ENCODE results near the gene IL15RA. TPM values are rescaled to one million over a fixed set of nuclear protein-coding genes. Genes with fewer than 3 reads are reported as not detected.

IL15RA gene
- polyA plus RNA-seq, 4 donors: 2.5 to 32.1 (median 12.1) TPM

DNA sequence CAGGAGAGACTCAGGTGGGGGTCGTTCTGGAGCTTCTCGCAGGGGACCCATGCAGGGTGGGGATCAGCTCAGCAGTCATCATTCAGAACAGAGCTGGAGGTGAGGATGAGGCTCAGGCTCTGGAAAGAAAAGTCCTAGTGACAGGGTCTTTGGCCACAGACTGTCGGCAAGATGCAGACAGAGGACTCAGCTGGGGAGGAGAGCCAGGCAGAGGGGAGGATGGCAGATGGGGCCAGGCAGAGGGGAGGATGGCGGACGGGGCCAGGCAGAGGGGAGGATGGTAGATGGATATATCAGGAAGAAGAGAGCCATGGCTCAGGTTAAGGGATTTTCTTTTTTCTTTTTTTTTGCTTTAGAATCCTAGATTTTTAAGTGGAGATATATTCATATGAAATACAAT lies 7.7 kb upstream of the IL15RA start:
- Histone ChIP-seq H3K27ac (ENCODE audit: low read depth in 1 of 3, low read length in 2 of 3) (no peak overlapping the region), H3K36me3 (ENCODE audit: control insufficient read depth in 3 of 3, insufficient read depth in 2 of 3, low read depth in 1 of 3, low read length in 3 of 3) (no peaks in the 10 kb centered on the region), H3K27me3 (ENCODE audit: control insufficient read depth in 3 of 3, insufficient read depth in 3 of 3, low read length in 3 of 3) (peaks cover 0 to 4% (median 0%) of the 10 kb centered on the region in 3 donors), H3K9me3 (ENCODE audit: control insufficient read depth in 2 of 2, insufficient read depth in 1 of 2, low read depth in 1 of 2, low read length in 1 of 2) (no peaks in the 10 kb centered on the region), H3K4me3 (ENCODE audit: low read depth in 1 of 3, low read length in 3 of 3) (no peak overlapping the region), H3K4me1 (ENCODE audit: control insufficient read depth in 3 of 3, insufficient read depth in 2 of 3, low read depth in 1 of 3, low read length in 2 of 3) (peaks cover 0 to 3% (median 0%) of the 10 kb centered on the region in 3 donors)
- WGBS, 3 donors: 84 to 98% (median 92%) methylated on average over 5 of the region's 5 CpGs
- DNase-seq: no peak
- FAIRE-seq: no peak

DNA sequence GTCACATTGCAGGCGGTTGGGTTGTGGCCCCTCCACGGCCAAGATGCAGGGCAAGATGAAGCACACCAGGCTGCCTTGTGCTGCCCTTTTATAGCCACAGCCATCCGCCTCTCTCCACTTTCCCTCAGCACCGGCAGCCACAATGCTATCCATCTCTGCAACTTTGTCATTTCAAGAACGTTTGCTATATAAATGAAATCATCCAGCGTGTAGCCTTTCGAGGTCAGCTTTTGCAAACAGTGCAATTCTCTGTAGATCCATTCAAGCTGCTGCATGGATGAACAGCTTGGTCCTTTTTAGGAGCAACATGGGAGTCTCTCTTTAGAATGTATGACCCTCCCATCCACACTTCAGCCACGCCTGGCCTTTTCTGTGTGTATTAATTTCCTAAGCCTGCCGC lies 6.4 kb upstream of the IL15RA start:
- H3K4me1 ChIP-seq (ENCODE audit: control insufficient read depth in 3 of 3, insufficient read depth in 2 of 3, low read depth in 1 of 3, low read length in 2 of 3): peaks cover 0 to 3% (median 0%) of the 10 kb centered on the region in 3 donors
- no peak for DNase-seq

DNA sequence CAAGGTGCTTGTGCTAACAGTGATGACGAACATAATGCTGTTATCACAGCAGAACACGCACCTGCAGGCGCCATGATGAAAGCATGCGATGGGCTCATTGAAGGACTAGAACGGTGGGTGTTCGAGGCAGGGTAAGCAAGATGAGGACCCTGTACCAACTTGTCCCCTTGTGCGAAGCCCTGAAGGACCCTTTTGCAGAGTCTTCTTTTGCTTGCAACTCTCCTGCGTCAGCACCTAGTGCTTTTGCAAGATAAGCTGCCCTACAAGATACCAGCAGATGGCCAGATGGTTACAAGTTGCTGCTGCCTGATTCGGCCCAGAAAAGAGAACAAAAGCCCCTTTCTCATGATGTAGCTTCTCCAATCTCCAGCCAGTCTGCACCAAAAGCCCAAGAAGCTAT lies 4.2 kb upstream of the IL15RA start:
- WGBS, 3 donors: 90 to 92% (median 91%) methylated on average over 9 of the region's 9 CpGs
- FAIRE-seq (no peak), DNase-seq (no peak)
- no peaks in the 10 kb centered on the region for H3K4me1 ChIP-seq (ENCODE audit: control insufficient read depth in 3 of 3, insufficient read depth in 2 of 3, low read depth in 1 of 3, low read length in 2 of 3)
- H3K4me3 ChIP-seq (ENCODE audit: low read depth in 1 of 3, low read length in 3 of 3): no peak overlapping the region
- H3K27ac ChIP-seq (ENCODE audit: low read depth in 1 of 3, low read length in 2 of 3): no peak overlapping the region
- H3K9me3 ChIP-seq (ENCODE audit: control insufficient read depth in 2 of 2, insufficient read depth in 1 of 2, low read depth in 1 of 2, low read length in 1 of 2): no peaks in the 10 kb centered on the region
- H3K27me3 ChIP-seq (ENCODE audit: control insufficient read depth in 3 of 3, insufficient read depth in 3 of 3, low read length in 3 of 3): peaks cover 0 to 9% (median 0%) of the 10 kb centered on the region in 3 donors
- H3K36me3 ChIP-seq (ENCODE audit: control insufficient read depth in 3 of 3, insufficient read depth in 2 of 3, low read depth in 1 of 3, low read length in 3 of 3): no peaks in the 10 kb centered on the region

More for the DNA sequence above, 6.4 kb upstream of the IL15RA start:
- FAIRE-seq: no peak
- Histone ChIP-seq H3K4me3 (ENCODE audit: low read depth in 1 of 3, low read length in 3 of 3) (no peak overlapping the region), H3K36me3 (ENCODE audit: control insufficient read depth in 3 of 3, insufficient read depth in 2 of 3, low read depth in 1 of 3, low read length in 3 of 3) (no peaks in the 10 kb centered on the region), H3K27me3 (ENCODE audit: control insufficient read depth in 3 of 3, insufficient read depth in 3 of 3, low read length in 3 of 3) (peaks cover 0 to 5% (median 0%) of the 10 kb centered on the region in 3 donors), H3K9me3 (ENCODE audit: control insufficient read depth in 2 of 2, insufficient read depth in 1 of 2, low read depth in 1 of 2, low read length in 1 of 2) (no peaks in the 10 kb centered on the region), H3K27ac (ENCODE audit: low read depth in 1 of 3, low read length in 2 of 3) (peak overlapping the region in 2 of 3 donors; percentile 13 to 51)
- WGBS, 3 donors: 71 to 86% (median 80%) methylated on average over 9 of the region's 9 CpGs

- FAIRE-seq (no peak), DNase-seq (no peak)
- peaks cover 0 to 9% (median 0%) of the 10 kb centered on the region in 3 donors for H3K4me1 ChIP-seq (ENCODE audit: control insufficient read depth in 3 of 3, insufficient read depth in 2 of 3, low read depth in 1 of 3, low read length in 2 of 3)
- no peaks in the 10 kb centered on the region for H3K36me3 ChIP-seq (ENCODE audit: control insufficient read depth in 3 of 3, insufficient read depth in 2 of 3, low read depth in 1 of 3, low read length in 3 of 3)
- H3K27ac ChIP-seq (ENCODE audit: low read depth in 1 of 3, low read length in 2 of 3): peak overlapping the region; percentile 92 to 99 (median 98)
- H3K27me3 ChIP-seq (ENCODE audit: control insufficient read depth in 3 of 3, insufficient read depth in 3 of 3, low read length in 3 of 3): peaks cover 0 to 7% (median 0%) of the 10 kb centered on the region in 3 donors
- no peaks in the 10 kb centered on the region for H3K9me3 ChIP-seq (ENCODE audit: control insufficient read depth in 2 of 2, insufficient read depth in 1 of 2, low read depth in 1 of 2, low read length in 1 of 2)
- WGBS, 3 donors: 7 to 17% (median 8%) methylated on average over 6 of the region's 6 CpGs
- H3K4me3 ChIP-seq (ENCODE audit: low read depth in 1 of 3, low read length in 3 of 3): peak overlapping the region; percentile 91 to 98 (median 95)
Measured at GRCh38 chr10:5978230-5978489, 817 bp upstream of the IL15RA start.

DNA sequence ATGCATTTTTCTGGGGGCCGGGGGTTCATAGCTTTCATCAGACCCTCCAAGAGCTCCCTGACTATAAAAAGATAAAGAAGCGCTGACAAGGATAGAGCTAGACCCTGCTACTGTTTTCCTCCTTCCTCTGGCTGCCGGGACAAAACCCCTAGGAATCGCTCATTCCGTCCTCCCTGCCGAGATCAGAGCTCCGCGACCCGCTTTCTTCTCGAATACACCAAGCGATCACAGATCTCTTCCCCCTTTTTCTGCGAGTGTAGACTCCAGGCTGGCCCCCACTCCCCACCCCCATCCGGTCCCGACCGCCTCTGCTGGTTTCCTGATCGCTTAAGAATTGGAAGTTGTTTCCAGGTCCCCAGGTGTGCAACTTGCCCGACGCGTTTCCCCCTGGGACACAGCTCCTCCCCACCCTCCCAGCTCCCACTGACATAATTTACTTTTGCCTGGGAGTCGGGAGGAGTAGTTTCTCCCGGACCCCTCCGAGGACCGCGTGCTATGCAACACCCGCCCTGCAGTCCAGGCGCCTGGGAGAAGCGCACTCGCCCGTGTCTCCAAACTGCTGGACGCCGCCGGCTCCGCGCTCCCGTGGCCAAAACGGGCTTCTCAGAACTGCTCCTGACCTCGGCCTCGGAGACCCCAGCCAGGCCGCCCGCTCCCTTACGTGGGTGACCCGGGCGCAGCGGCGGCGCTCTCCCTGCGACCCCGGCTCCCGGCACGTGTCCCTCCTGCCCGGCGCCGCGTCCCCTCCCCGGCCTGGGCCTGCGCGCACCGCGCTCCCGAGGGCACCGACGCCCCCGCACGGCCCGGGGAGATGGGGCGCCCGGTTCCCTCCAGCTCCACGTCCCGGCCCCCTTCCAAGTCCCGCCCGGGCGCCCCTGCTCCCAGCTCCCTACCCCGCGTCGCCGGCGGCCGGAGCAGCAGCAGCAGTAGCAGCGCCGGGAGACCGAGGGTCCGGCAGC lies 552 bp downstream of the IL15RA start:
- FAIRE-seq (no peak), DNase-seq (peak; percentile 54 to 76)
- Histone ChIP-seq H3K36me3 (ENCODE audit: control insufficient read depth in 3 of 3, insufficient read depth in 2 of 3, low read depth in 1 of 3, low read length in 3 of 3) (no peaks in the 10 kb centered on the region), H3K27ac (ENCODE audit: low read depth in 1 of 3, low read length in 2 of 3) (peak overlapping the region; percentile 92 to 99 (median 98)), H3K4me3 (ENCODE audit: low read depth in 1 of 3, low read length in 3 of 3) (peak overlapping the region; percentile 91 to 98 (median 95)), H3K9me3 (ENCODE audit: control insufficient read depth in 2 of 2, insufficient read depth in 1 of 2, low read depth in 1 of 2, low read length in 1 of 2) (no peaks in the 10 kb centered on the region), H3K27me3 (ENCODE audit: control insufficient read depth in 3 of 3, insufficient read depth in 3 of 3, low read length in 3 of 3) (peaks cover 0 to 7% (median 0%) of the 10 kb centered on the region in 3 donors), H3K4me1 (ENCODE audit: control insufficient read depth in 3 of 3, insufficient read depth in 2 of 3, low read depth in 1 of 3, low read length in 2 of 3) (peaks cover under 1 to 16% (median 3%) of the 10 kb centered on the region in 3 donors)
- 0 to 1% (median 0%) methylated on average over 59 to 82 of the region's 82 CpGs for WGBS, 3 donors

- FAIRE-seq (no peak), DNase-seq (peak; percentile 42 to 69)
- 32 to 53% (median 36%) methylated on average over 20 of the region's 20 CpGs for WGBS, 3 donors
- H3K4me3 ChIP-seq (ENCODE audit: low read depth in 1 of 3, low read length in 3 of 3): peak overlapping the region; percentile 91 to 98 (median 95)
- H3K27ac ChIP-seq (ENCODE audit: low read depth in 1 of 3, low read length in 2 of 3): peak overlapping the region; percentile 92 to 99 (median 98)
- peaks cover 5 to 16% (median 8%) of the 10 kb centered on the region in 3 donors for H3K4me1 ChIP-seq (ENCODE audit: control insufficient read depth in 3 of 3, insufficient read depth in 2 of 3, low read depth in 1 of 3, low read length in 2 of 3)
- H3K36me3 ChIP-seq (ENCODE audit: control insufficient read depth in 3 of 3, insufficient read depth in 2 of 3, low read depth in 1 of 3, low read length in 3 of 3): no peaks in the 10 kb centered on the region
- no peaks in the 10 kb centered on the region for H3K9me3 ChIP-seq (ENCODE audit: control insufficient read depth in 2 of 2, insufficient read depth in 1 of 2, low read depth in 1 of 2, low read length in 1 of 2)
- peaks cover 0 to 5% (median 0%) of the 10 kb centered on the region in 3 donors for H3K27me3 ChIP-seq (ENCODE audit: control insufficient read depth in 3 of 3, insufficient read depth in 3 of 3, low read length in 3 of 3)
Measured at GRCh38 chr10:5975641-5976473, 1.5 kb downstream of the IL15RA start.

DNA sequence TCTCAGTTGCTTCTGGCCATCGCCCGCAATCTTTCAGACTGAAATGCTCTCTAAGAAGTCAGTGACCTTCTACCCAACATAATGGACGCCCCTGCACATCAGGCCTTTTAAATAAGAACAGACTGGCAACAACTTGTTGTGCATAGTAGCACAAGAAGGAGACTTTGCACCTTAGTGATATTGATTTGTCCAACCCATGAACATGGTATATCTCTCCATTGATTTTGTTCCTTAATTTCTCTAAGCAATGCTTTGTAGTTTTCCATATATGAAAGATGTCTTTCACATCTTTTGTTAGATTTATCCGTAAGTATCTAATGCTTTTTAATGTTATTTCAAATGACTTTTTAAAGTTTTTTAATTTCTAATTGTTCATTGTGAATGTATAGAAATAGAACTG lies 4.3 kb downstream of the IL15RA start:
- no peaks in the 10 kb centered on the region for H3K9me3 ChIP-seq (ENCODE audit: control insufficient read depth in 2 of 2, insufficient read depth in 1 of 2, low read depth in 1 of 2, low read length in 1 of 2)
- peaks cover 5 to 16% (median 10%) of the 10 kb centered on the region in 3 donors for H3K4me1 ChIP-seq (ENCODE audit: control insufficient read depth in 3 of 3, insufficient read depth in 2 of 3, low read depth in 1 of 3, low read length in 2 of 3)
- DNase-seq (no peak), FAIRE-seq (no peak)
- peak overlapping the region in 1 of 3 donors; percentile 72 for H3K27ac ChIP-seq (ENCODE audit: low read depth in 1 of 3, low read length in 2 of 3)
- H3K36me3 ChIP-seq (ENCODE audit: control insufficient read depth in 3 of 3, insufficient read depth in 2 of 3, low read depth in 1 of 3, low read length in 3 of 3): peaks cover 0 to 5% (median 0%) of the 10 kb centered on the region in 3 donors
- 77 to 94% (median 91%) methylated on average over 4 of the region's 4 CpGs for WGBS, 3 donors
- no peak overlapping the region for H3K4me3 ChIP-seq (ENCODE audit: low read depth in 1 of 3, low read length in 3 of 3)
- H3K27me3 ChIP-seq (ENCODE audit: control insufficient read depth in 3 of 3, insufficient read depth in 3 of 3, low read length in 3 of 3): no peaks in the 10 kb centered on the region

GRCh38 chr10:5971886-5972285 lies 5.5 kb downstream of the IL15RA start:
- Histone ChIP-seq H3K4me3 (ENCODE audit: low read depth in 1 of 3, low read length in 3 of 3) (no peak overlapping the region), H3K27ac (ENCODE audit: low read depth in 1 of 3, low read length in 2 of 3) (peak overlapping the region; percentile 61 to 93 (median 65)), H3K4me1 (ENCODE audit: control insufficient read depth in 3 of 3, insufficient read depth in 2 of 3, low read depth in 1 of 3, low read length in 2 of 3) (peaks cover 5 to 16% (median 10%) of the 10 kb centered on the region in 3 donors), H3K36me3 (ENCODE audit: control insufficient read depth in 3 of 3, insufficient read depth in 2 of 3, low read depth in 1 of 3, low read length in 3 of 3) (peaks cover 0 to 6% (median 0%) of the 10 kb centered on the region in 3 donors), H3K9me3 (ENCODE audit: control insufficient read depth in 2 of 2, insufficient read depth in 1 of 2, low read depth in 1 of 2, low read length in 1 of 2) (no peaks in the 10 kb centered on the region), H3K27me3 (ENCODE audit: control insufficient read depth in 3 of 3, insufficient read depth in 3 of 3, low read length in 3 of 3) (no peaks in the 10 kb centered on the region)
- WGBS, 3 donors: 43 to 56% (median 45%) methylated on average over 4 of the region's 4 CpGs
- DNase-seq (no peak), FAIRE-seq (no peak)
